NCI-H2029 treated with DMSO at 0.1 percent for 48 hours (cell line): ENCODE measurements around the gene FGGY.
"Not testable (repeated sequence)": the region's sequence is repeated elsewhere in the genome, so short reads cannot be mapped to it uniquely, and the experiment has no call there.

Experiments
- DNase-seq: peaks from one replicate; lab custom pipeline; 2025; lab: John Stamatoyannopoulos, UW

The FGGY gene

DNA sequence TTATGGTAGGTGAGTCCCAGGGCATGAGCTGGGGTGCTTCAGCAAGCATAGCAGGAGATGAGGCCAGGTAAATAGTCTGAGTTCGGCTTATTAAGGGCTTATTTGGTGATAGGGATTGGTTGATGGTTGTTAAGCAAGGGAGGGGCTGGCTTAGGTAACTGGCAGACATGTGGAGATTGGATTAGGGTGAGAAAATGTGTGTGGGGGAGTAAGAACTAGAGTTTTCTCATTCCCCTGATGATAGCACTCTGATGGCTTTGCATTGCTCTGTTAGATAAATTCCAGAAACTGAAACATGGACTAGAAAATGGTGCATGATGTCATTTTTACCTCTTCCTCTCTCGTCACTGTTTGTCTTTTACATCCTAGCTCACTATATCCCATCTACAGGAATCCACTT is 53.6 kb downstream of the FGGY start:
- DNase-seq: no peak

GRCh38 chr1:59352065-59352464 is 55.2 kb downstream of the FGGY start:
- DNase-seq: no peak

DNA sequence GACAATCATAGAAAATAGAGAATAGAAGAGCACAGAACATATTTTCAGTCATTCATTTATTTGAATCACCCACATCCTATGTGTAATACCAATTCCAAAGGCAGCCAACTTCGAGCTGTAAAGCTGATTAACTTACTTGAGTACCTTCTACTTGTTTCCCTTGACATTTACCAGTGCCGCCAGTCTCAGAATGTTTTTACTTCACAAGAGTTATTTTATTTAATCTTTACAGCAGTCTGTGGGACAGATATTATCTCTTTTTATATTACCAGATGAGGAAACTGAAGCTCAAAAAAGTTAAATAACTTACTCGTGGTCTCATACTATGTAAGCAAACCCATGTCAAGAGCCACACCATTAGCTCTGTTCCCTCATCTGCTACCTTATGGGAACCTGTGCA is 56.6 kb downstream of the FGGY start:
- DNase-seq: no peak

GRCh38 chr1:59354239-59354638 is 57.3 kb downstream of the FGGY start:
- not testable (repeated sequence) for DNase-seq

DNA sequence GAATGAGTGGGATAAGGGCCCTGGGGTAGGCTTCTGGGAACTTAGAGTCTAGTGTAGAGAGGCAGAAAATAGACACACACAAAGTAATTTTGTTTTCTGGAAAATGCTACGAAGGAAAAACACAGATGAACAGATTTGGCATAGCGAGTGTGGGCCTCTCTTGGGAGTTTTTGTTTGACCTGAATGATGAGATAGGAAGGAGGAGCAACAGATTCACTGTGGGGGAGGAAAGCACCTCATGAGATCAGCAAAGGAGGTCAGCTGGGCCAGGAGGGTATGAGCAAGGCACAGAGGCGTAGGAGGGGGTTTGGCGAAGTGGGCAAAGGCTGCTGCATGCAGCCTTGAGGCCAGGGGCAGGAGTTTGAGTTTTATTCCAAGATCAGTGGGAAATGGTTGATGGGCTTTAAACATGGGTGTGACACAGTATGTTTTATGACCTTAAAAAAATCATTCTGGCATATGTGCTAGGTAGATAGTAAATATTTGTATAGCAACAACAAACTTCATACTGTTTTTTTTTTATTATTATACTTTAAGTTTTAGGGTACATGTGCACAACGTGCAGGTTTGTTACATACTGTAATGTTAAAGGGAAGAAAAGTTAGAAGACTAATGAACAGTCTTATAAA is 57.9 kb downstream of the FGGY start:
- no peak for DNase-seq

DNA sequence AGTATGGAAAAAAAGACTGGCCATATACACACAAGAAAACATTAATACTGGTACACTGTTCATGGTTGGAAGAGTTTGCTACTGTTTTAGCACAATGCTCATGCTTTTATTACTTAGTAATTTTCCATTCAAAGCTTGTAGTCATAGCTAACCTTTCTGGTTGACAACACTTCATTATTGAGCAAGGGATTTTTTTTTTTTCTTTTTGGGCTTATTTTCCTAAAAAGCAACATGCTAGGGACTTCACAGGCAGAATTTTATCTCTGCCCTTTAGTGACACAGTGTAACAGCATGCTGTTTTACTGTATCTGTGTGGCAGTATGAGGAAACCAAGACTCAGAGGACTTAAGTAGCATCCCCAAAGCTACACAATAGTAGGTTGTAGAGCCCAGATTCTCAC is 58.5 kb downstream of the FGGY start:
- no peak for DNase-seq

GRCh38 chr1:59356627-59357026 is 59.7 kb downstream of the FGGY start:
- no peak for DNase-seq

- no peak for DNase-seq
These were observed 60.9 kb downstream of the FGGY start for GRCh38 chr1:59357645-59358320.

GRCh38 chr1:59359325-59359724 is 62.4 kb downstream of the FGGY start:
- DNase-seq: no peak

DNA sequence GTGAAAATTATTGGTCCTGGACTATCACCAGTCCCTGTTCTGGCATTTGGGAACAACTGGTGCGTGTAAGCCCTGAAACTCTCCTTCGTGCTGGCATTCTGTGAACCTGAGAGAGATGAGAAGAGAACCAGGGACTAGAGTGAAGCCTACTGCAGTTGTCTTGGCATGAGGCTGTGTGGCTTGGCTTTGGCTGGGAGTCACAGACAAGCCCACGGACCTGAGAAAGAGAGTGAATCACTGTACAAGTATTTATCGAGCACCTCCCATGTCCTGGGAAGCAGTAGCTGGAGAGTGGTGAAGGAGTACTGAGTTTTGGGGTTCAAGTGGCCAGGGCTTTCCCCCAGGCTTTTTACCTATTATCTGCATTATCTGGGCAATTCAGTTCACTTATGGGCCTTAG is 63.3 kb downstream of the FGGY start:
- DNase-seq: no peak

GRCh38 chr1:59360729-59361128 is 63.8 kb downstream of the FGGY start:
- DNase-seq: no peak

- DNase-seq: no peak
These were observed 64.9 kb downstream of the FGGY start for GRCh38 chr1:59361766-59362165.

- DNase-seq: no peak
These were observed 67.1 kb downstream of the FGGY start for GRCh38 chr1:59364037-59364436.

GRCh38 chr1:59366346-59366745 is 69.5 kb downstream of the FGGY start:
- no peak for DNase-seq

DNA sequence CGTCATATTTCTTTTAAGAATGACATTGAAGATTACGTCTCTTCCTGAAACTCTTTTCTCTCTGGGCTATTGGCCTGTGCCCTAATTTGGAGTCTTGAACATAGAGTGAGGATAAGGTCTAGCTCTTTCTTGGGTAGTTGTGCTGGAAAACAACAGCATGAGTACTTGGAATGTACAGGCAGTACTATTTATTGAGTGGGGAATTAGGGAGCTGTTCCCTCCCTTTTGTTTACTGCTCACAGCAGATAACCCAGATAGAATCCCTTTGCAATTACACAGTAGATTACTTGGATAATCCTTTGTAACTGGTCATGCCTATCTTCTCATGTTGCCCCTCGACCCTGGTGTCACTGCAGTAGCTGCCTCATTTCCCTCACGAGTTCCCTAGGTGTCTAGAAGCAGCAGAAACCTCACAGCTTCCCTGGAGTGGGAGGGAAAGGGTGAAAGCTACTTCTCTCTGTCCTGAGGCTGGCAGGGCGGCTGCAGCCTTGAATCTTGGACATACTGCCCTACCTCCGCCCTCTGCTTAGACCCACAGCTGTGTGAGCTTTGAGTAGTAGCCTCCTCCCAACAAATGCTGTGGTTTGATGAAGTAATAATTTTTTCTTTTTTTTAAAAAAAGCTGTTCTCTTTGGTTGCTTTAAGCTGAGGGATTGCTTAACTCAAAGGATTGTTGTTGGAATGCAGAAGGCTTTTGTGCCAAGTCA is 70.6 kb downstream of the FGGY start:
- DNase-seq: no peak

DNA sequence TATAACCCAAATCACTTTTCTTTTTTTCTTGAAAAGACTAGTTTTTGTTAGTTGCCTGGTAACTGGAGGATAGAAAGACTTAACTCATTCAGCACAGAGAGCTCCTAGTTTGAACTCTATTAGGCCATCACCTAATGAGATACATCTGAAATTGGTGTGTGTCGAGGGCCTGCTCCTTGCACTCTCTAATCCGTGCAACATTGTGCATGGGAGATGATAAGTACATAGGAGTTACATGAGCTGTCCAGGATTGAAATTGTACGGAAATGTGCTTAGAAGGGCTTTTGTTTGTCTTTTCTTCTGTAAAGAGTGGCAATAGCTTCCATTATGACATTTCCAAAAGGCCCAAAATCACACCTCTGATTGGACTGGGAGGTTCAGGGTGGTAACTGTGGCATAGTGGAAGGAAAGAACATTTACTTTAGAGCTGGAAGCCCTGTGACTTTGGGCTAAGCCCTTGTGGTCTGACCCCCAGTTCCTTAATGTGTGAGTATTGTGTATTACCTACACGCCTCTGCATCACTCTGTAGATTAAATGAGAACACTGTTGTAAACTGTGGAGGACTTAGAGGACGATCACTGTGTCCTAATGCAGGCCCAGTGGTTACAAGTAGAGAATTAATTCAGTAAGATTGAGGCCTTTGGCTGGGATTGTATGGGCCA is 71.2 kb downstream of the FGGY start:
- DNase-seq: no peak

DNA sequence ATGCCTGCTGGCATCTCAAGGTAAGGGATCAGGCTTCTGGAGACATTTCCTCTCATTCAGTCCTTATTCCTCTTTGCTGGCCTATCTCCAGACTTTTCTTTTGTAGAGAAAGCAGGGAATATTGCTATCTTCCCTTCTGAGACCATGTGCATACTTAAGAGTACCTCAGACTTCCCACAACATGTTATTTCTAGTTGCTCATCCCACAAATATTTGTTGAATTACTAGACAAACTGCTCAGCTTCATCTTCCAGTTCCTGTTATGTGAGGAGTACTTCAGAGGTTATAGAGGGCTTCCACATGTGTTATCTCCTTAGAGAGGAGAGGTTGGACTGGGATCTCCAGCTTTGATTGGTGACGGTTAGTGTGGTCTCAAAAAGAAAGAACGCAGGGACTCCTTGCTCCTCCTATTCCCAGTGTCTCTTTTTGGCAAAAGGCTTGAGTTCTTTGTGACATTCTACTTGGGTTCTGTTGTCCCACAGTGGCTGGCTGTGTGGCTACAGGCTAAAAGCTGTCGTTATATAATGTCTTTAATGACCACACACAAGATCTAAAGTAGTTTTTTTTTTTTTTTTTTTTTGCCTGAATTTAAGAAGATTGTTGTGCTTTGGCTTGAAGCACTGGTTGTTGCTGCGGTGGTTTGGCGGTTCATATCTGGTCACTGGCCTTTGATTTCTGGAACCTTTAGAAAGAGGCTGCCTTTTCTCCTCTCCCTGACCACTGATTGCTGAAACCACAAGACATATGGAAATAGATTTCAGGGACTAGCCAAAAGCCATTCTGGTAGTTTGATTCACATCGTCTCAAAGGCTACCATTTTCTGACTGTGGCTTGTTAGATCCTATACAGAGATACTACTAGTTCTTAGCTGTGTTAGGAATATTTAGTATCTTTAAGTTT is 78.7 kb downstream of the FGGY start:
- peak; percentile 34 for DNase-seq

DNA sequence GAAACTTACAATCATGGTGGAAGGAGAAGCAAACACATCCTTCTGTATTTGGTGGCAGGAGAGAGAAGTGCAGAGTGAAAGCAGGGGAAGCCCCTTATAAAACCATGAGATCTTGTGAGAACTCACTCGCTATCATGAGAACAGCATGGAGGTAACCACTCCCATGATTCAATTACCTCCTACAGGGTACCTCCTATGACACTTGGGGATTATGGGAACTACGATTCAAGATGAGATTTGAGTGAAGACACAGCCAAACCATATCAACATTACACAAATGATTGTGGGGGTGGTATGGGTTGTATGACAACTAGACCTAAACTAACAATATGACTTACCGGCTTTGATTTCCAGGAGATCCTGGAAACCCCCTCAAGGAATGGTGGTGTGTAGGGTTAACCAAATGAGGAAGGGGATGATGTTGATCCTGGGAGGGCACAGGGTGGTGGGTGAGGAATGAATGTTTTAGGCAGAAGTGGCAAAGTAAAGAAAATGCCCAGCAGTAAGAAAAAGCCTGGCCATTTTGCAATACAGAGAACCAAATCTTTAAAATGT is 80.5 kb downstream of the FGGY start:
- DNase-seq: no peak

DNA sequence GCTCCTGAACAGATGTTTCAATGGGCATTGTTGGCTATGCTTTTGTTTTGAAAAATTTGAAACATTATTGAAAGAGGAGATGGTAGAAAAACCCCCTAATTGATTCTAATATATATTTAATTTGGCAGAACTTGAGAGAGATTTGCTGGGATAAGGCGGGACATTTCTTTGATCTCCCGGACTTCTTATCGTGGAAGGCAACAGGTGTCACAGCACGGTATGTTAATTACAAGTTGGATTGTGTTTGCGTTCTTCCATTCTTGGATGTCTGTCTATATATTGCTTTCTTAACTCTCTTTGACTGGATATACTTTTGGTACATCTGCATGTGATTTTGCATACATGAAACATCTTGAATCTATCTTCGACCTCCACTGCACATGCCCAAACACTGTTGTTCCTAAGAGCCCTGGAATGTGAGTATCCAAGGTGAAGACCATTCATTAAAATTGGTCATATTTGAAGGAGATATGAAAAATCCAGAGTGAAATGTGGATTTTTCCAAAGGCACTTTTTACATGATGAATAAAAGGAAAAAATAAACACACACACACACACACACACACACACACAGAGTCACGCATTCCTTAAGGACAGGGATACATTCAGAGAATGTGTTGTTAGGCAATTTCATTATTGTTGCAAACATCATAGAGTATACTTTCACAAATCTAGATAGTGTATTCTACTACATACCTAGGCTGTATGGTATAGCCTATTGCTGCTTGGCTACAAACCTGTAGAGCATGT is 81.9 kb downstream of the FGGY start:
- DNase-seq: no peak

GRCh38 chr1:59379371-59379728 is 82.5 kb downstream of the FGGY start:
- DNase-seq: no peak

- DNase-seq: no peak
These were observed 87.1 kb downstream of the FGGY start for GRCh38 chr1:59383963-59384362.
